ENCODE results near the gene CHD3.

CHD3 gene

DNA sequence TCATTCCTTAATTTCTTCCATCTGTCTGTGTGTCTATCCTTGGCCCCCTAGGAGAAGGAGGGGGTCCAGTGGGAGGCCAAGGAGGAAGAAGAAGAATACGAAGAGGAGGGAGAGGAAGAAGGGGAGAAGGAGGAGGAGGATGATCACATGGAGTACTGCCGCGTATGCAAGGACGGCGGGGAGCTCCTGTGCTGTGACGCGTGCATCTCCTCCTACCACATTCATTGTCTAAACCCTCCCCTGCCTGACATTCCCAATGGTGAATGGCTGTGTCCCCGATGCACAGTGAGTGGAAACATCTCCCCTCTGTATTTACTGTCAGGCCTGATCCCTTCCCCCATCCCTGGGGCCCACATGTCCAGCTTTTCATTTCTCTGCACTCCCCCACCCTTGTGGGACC lies 6.3 kb downstream of the CHD3 start:
- Histone ChIP-seq H3K9me3 (ENCODE audit: control insufficient read depth in 2 of 2, low read length in 2 of 2) (no peaks in the 10 kb centered on the region), H3K9ac (ENCODE audit: low read depth in 1 of 2, low read length in 2 of 2) (no peak overlapping the region), H3K4me1 (ENCODE audit: control insufficient read depth in 2 of 2, insufficient read depth in 2 of 2, low read length in 2 of 2) (peaks cover 2% of the 10 kb centered on the region in 2 donors), H3K36me3 (ENCODE audit: control insufficient read depth in 2 of 2, insufficient read depth in 2 of 2, low read length in 2 of 2) (peaks cover 56 to 70% of the 10 kb centered on the region in 2 donors), H3K27ac (ENCODE audit: low read depth in 2 of 2, low read length in 2 of 2) (no peak overlapping the region), H3K27me3 (ENCODE audit: control insufficient read depth in 2 of 2, insufficient read depth in 2 of 2, low read length in 2 of 2) (no peaks in the 10 kb centered on the region), H3K4me3 (ENCODE audit: low read length in 2 of 2) (no peak overlapping the region)

DNA sequence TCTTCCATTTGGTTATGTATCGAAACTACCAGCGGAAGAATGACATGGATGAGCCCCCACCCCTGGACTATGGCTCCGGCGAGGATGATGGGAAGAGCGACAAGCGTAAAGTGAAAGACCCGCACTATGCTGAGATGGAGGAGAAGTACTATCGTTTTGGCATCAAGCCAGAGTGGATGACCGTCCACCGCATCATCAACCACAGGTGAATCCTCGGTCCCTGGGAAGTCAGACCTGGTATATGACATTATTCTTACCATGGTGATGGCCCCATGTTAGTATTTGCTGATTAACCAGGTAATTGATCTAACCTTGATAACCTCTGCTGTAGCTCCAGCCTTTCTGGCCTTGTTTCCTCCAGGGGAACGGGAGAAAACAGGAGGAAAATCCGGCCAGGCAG lies 8.5 kb downstream of the CHD3 start:
- Histone ChIP-seq H3K27ac (ENCODE audit: low read depth in 2 of 2, low read length in 2 of 2) (no peak overlapping the region), H3K4me3 (ENCODE audit: low read length in 2 of 2) (no peak overlapping the region), H3K9ac (ENCODE audit: low read depth in 1 of 2, low read length in 2 of 2) (no peak overlapping the region), H3K36me3 (ENCODE audit: control insufficient read depth in 2 of 2, insufficient read depth in 2 of 2, low read length in 2 of 2) (peaks cover 61 to 72% of the 10 kb centered on the region in 2 donors), H3K4me1 (ENCODE audit: control insufficient read depth in 2 of 2, insufficient read depth in 2 of 2, low read length in 2 of 2) (no peaks in the 10 kb centered on the region), H3K27me3 (ENCODE audit: control insufficient read depth in 2 of 2, insufficient read depth in 2 of 2, low read length in 2 of 2) (no peaks in the 10 kb centered on the region), H3K9me3 (ENCODE audit: control insufficient read depth in 2 of 2, low read length in 2 of 2) (no peaks in the 10 kb centered on the region)

DNA sequence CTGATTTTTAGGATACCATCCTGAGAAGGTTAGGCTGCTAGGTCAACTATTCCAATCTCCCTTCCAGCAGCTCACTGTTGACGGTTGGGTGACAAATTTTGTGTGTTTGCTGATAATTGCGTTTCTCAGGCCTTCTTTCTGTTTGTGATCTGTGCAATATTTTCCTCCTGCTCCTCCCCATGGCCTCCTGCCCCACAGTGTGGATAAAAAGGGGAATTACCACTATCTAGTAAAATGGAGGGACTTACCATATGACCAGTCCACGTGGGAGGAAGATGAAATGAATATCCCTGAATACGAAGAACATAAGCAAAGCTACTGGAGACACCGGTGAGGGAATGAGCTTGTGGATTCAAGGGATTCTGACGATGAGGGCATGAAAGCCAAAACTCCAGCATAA lies 9.2 kb downstream of the CHD3 start:
- no peaks in the 10 kb centered on the region for H3K27me3 ChIP-seq (ENCODE audit: control insufficient read depth in 2 of 2, insufficient read depth in 2 of 2, low read length in 2 of 2)
- H3K9ac ChIP-seq (ENCODE audit: low read depth in 1 of 2, low read length in 2 of 2) = no peak overlapping the region
- no peaks in the 10 kb centered on the region for H3K4me1 ChIP-seq (ENCODE audit: control insufficient read depth in 2 of 2, insufficient read depth in 2 of 2, low read length in 2 of 2)
- H3K36me3 ChIP-seq (ENCODE audit: control insufficient read depth in 2 of 2, insufficient read depth in 2 of 2, low read length in 2 of 2) = peaks cover 66 to 75% of the 10 kb centered on the region in 2 donors
- no peaks in the 10 kb centered on the region for H3K9me3 ChIP-seq (ENCODE audit: control insufficient read depth in 2 of 2, low read length in 2 of 2)
- H3K4me3 ChIP-seq (ENCODE audit: low read length in 2 of 2) = no peak overlapping the region
- no peak overlapping the region for H3K27ac ChIP-seq (ENCODE audit: low read depth in 2 of 2, low read length in 2 of 2)

DNA sequence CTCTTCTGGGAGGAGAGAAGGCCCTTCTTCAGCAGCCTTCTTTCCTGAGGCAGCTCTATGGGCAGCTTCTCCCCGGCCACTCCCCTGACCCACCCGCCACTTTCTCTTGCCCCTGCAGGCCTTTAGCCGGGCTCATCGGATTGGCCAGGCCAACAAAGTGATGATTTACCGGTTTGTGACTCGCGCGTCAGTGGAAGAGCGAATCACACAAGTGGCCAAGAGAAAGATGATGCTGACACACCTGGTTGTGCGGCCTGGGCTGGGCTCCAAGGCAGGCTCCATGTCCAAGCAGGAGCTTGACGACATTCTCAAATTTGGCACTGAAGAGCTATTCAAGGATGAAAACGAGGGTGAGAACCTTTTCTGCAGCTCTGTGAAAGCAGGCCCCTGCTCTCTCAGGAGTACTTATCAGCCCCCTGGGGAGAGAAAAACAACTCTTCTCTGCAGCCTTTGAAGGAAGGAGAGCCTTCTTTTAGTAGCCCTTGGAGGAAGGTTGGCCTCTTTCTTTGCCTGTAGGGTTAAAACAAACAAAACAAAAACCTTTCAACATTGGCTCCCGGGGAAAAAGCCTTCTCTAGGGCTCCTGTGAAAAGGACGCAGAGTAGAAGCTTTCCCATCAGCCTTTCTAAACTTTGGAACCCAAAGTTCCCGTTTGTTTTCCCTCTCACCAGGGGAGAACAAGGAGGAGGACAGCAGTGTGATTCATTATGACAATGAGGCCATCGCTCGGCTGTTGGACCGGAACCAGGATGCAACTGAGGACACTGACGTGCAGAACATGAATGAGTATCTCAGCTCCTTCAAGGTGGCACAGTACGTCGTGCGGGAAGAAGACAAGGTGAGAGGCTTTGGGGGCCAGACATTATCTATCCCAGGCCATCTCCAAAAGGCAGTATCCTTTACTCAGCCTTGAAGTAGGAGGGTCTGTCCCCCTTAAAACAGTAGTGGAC lies 14.8 kb downstream of the CHD3 start:
- Histone ChIP-seq H3K9ac (ENCODE audit: low read depth in 1 of 2, low read length in 2 of 2) (no peak overlapping the region), H3K36me3 (ENCODE audit: control insufficient read depth in 2 of 2, insufficient read depth in 2 of 2, low read length in 2 of 2) (peaks cover 81 to 89% of the 10 kb centered on the region in 2 donors)

DNA sequence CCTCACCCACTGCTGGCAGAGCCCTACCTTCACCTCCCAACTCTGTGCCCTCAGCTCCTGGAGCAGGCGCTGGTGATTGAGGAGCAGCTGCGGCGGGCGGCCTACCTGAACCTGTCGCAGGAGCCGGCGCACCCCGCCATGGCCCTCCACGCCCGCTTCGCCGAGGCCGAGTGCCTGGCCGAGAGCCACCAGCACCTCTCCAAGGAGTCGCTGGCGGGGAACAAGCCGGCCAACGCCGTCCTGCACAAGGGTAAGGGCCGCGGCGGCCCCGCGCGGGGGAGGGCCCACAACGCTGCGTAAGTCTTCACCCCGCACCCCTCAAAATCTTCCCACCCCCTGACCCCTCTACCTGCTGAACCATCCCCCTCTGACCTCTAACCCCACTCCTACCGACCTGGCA lies 20.5 kb downstream of the CHD3 start:
- Histone ChIP-seq H3K9ac (ENCODE audit: low read depth in 1 of 2, low read length in 2 of 2) (no peak overlapping the region), H3K4me1 (ENCODE audit: control insufficient read depth in 2 of 2, insufficient read depth in 2 of 2, low read length in 2 of 2) (peaks cover 0 to 4% of the 10 kb centered on the region in 2 donors), H3K4me3 (ENCODE audit: low read length in 2 of 2) (no peak overlapping the region), H3K27ac (ENCODE audit: low read depth in 2 of 2, low read length in 2 of 2) (no peak overlapping the region), H3K36me3 (ENCODE audit: control insufficient read depth in 2 of 2, insufficient read depth in 2 of 2, low read length in 2 of 2) (peaks cover 63 to 73% of the 10 kb centered on the region in 2 donors), H3K27me3 (ENCODE audit: control insufficient read depth in 2 of 2, insufficient read depth in 2 of 2, low read length in 2 of 2) (no peaks in the 10 kb centered on the region), H3K9me3 (ENCODE audit: control insufficient read depth in 2 of 2, low read length in 2 of 2) (no peaks in the 10 kb centered on the region)

More for the DNA sequence above, 14.8 kb downstream of the CHD3 start:
- no peaks in the 10 kb centered on the region for H3K9me3 ChIP-seq (ENCODE audit: control insufficient read depth in 2 of 2, low read length in 2 of 2)
- H3K4me1 ChIP-seq (ENCODE audit: control insufficient read depth in 2 of 2, insufficient read depth in 2 of 2, low read length in 2 of 2) = no peaks in the 10 kb centered on the region
- no peak overlapping the region for H3K4me3 ChIP-seq (ENCODE audit: low read length in 2 of 2)
- H3K27me3 ChIP-seq (ENCODE audit: control insufficient read depth in 2 of 2, insufficient read depth in 2 of 2, low read length in 2 of 2) = no peaks in the 10 kb centered on the region
- no peak overlapping the region for H3K27ac ChIP-seq (ENCODE audit: low read depth in 2 of 2, low read length in 2 of 2)

DNA sequence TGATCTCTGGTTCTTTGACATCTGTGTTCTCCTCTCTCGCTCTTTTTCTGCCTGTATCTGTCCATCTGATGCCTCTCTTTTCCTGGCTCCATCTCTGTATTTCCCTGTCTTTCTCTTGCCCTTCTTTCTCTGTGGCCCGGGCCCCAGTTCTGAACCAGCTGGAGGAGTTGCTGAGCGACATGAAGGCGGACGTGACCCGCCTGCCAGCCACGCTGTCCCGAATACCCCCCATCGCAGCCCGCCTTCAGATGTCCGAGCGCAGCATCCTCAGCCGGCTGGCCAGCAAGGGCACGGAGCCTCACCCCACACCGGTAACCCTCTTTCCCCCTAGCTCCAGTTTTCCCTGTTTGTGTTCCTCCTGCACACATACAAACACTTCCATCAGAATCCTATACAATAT lies 21.7 kb downstream of the CHD3 start:
- peaks cover 52 to 61% of the 10 kb centered on the region in 2 donors for H3K36me3 ChIP-seq (ENCODE audit: control insufficient read depth in 2 of 2, insufficient read depth in 2 of 2, low read length in 2 of 2)
- no peaks in the 10 kb centered on the region for H3K9me3 ChIP-seq (ENCODE audit: control insufficient read depth in 2 of 2, low read length in 2 of 2)
- H3K27me3 ChIP-seq (ENCODE audit: control insufficient read depth in 2 of 2, insufficient read depth in 2 of 2, low read length in 2 of 2) = no peaks in the 10 kb centered on the region
- no peak overlapping the region for H3K27ac ChIP-seq (ENCODE audit: low read depth in 2 of 2, low read length in 2 of 2)
- peaks cover 3 to 10% of the 10 kb centered on the region in 2 donors for H3K4me1 ChIP-seq (ENCODE audit: control insufficient read depth in 2 of 2, insufficient read depth in 2 of 2, low read length in 2 of 2)
- no peak overlapping the region for H3K9ac ChIP-seq (ENCODE audit: low read depth in 1 of 2, low read length in 2 of 2)
- no peak overlapping the region for H3K4me3 ChIP-seq (ENCODE audit: low read length in 2 of 2)

DNA sequence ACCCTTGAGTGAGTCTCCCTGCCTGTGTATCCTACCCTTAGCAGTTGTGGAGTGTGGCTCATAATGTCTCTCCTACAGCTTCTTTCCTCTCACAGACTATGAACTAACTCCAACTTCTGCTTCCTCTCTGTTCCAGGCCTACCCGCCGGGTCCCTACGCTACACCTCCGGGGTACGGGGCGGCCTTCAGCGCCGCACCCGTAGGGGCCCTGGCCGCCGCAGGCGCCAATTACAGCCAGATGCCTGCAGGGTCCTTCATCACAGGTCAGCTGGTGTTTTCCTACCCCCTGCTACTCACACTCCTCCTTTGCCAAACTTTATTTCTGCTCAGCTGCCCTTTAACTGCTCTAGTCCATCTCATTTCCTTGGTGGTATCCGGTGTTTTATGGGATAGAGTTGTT lies 22.1 kb downstream of the CHD3 start:
- no peaks in the 10 kb centered on the region for H3K27me3 ChIP-seq (ENCODE audit: control insufficient read depth in 2 of 2, insufficient read depth in 2 of 2, low read length in 2 of 2)
- H3K27ac ChIP-seq (ENCODE audit: low read depth in 2 of 2, low read length in 2 of 2) = no peak overlapping the region
- H3K36me3 ChIP-seq (ENCODE audit: control insufficient read depth in 2 of 2, insufficient read depth in 2 of 2, low read length in 2 of 2) = peaks cover 47 to 57% of the 10 kb centered on the region in 2 donors
- H3K9ac ChIP-seq (ENCODE audit: low read depth in 1 of 2, low read length in 2 of 2) = no peak overlapping the region
- no peaks in the 10 kb centered on the region for H3K9me3 ChIP-seq (ENCODE audit: control insufficient read depth in 2 of 2, low read length in 2 of 2)
- H3K4me3 ChIP-seq (ENCODE audit: low read length in 2 of 2) = no peak overlapping the region
- peaks cover 5 to 12% of the 10 kb centered on the region in 2 donors for H3K4me1 ChIP-seq (ENCODE audit: control insufficient read depth in 2 of 2, insufficient read depth in 2 of 2, low read length in 2 of 2)

DNA sequence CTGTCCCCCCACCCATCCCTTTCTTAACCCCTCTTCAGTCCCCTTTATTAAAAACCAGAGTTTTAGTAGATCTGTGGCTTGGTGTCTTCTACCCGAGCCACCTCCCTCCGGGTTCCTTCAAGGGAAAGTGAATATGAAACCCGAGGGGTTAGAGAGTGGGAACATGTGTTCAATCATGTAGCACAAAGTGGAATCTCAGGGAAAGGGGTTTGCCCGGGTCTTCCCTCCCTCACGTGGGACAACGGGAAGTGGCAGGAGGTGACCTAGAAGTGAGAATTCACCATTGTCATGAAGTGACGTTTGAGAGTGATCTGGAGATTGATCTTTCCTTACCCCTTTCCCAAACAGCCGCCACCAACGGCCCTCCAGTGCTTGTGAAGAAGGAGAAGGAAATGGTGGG lies 22.5 kb downstream of the CHD3 start:
- Histone ChIP-seq H3K36me3 (ENCODE audit: control insufficient read depth in 2 of 2, insufficient read depth in 2 of 2, low read length in 2 of 2) (peaks cover 43 to 53% of the 10 kb centered on the region in 2 donors), H3K4me1 (ENCODE audit: control insufficient read depth in 2 of 2, insufficient read depth in 2 of 2, low read length in 2 of 2) (peaks cover 5 to 13% of the 10 kb centered on the region in 2 donors), H3K9me3 (ENCODE audit: control insufficient read depth in 2 of 2, low read length in 2 of 2) (no peaks in the 10 kb centered on the region), H3K4me3 (ENCODE audit: low read length in 2 of 2) (no peak overlapping the region), H3K27me3 (ENCODE audit: control insufficient read depth in 2 of 2, insufficient read depth in 2 of 2, low read length in 2 of 2) (no peaks in the 10 kb centered on the region), H3K27ac (ENCODE audit: low read depth in 2 of 2, low read length in 2 of 2) (no peak overlapping the region), H3K9ac (ENCODE audit: low read depth in 1 of 2, low read length in 2 of 2) (no peak overlapping the region)

DNA sequence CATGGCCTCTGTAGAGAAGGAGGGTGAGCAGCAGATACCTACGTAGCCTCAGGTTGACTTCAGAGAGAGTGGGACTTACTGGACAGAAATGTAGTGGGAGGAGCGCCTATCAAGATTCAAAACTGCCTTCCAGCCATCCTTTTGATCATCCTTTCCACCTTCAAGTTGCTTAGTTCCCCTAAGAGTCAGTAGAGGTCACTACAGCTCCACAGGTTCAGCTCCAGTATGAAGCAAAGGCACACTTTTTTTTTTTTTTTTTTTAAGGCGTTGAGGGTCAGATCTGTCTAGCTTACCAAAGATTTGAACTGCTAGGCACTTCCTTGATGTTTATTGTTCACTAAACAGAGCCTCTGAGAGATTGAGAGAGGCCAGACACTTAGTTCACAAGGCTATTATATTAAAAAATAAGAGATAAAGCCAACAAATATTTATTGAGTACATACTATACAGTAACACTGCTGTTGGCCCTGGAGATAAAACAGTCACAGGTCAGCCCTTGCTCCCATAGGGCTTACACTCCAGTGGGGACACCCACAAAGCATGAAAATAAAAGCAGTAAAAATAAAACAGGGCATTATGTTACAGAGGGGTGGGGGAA lies 24.4 kb downstream of the CHD3 start:
- Histone ChIP-seq H3K9me3 (ENCODE audit: control insufficient read depth in 2 of 2, low read length in 2 of 2) (no peaks in the 10 kb centered on the region), H3K36me3 (ENCODE audit: control insufficient read depth in 2 of 2, insufficient read depth in 2 of 2, low read length in 2 of 2) (peaks cover 28 to 35% of the 10 kb centered on the region in 2 donors), H3K4me1 (ENCODE audit: control insufficient read depth in 2 of 2, insufficient read depth in 2 of 2, low read length in 2 of 2) (peaks cover 10 to 20% of the 10 kb centered on the region in 2 donors), H3K4me3 (ENCODE audit: low read length in 2 of 2) (no peak overlapping the region), H3K27ac (ENCODE audit: low read depth in 2 of 2, low read length in 2 of 2) (no peak overlapping the region), H3K9ac (ENCODE audit: low read depth in 1 of 2, low read length in 2 of 2) (no peak overlapping the region), H3K27me3 (ENCODE audit: control insufficient read depth in 2 of 2, insufficient read depth in 2 of 2, low read length in 2 of 2) (no peaks in the 10 kb centered on the region)

DNA sequence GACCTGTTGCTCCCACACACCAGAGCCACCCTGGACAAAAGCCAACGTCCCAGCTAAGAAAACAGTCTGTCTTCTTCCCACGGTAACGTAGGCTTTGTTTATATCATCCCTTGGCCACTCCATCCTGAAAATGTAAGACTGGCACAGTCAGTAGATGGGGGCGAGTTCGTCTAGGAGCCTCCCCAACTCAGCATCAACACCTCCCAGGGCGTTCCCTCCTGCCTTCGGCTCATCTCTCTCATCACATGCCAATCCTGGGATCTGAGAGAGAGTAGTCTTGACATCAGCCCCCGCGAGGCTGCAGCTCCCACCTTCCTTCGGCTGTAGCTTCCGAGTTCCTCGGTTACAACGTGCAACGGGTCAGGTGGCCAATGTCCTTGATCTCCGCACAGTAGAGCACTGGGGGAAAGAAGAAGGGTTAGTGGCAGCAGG lies 26.6 kb downstream of the CHD3 start:
- no peaks in the 10 kb centered on the region for H3K9me3 ChIP-seq (ENCODE audit: control insufficient read depth in 2 of 2, low read length in 2 of 2)
- peak overlapping the region; percentile 86 to 89 for H3K4me3 ChIP-seq (ENCODE audit: low read length in 2 of 2)
- peak overlapping the region; percentile 90 to 92 for H3K27ac ChIP-seq (ENCODE audit: low read depth in 2 of 2, low read length in 2 of 2)
- H3K27me3 ChIP-seq (ENCODE audit: control insufficient read depth in 2 of 2, insufficient read depth in 2 of 2, low read length in 2 of 2) = no peaks in the 10 kb centered on the region
- H3K36me3 ChIP-seq (ENCODE audit: control insufficient read depth in 2 of 2, insufficient read depth in 2 of 2, low read length in 2 of 2) = peaks cover 17 to 19% of the 10 kb centered on the region in 2 donors
- peaks cover 10 to 20% of the 10 kb centered on the region in 2 donors for H3K4me1 ChIP-seq (ENCODE audit: control insufficient read depth in 2 of 2, insufficient read depth in 2 of 2, low read length in 2 of 2)
- H3K9ac ChIP-seq (ENCODE audit: low read depth in 1 of 2, low read length in 2 of 2) = peak overlapping the region; percentile 76 to 77

Measured in mucosa of rectum (tissue), 2 donors.